ENCODE data around the gene NOL9.

GRCh38 chr1:6519935-6520671 is 34.2 kb downstream of the NOL9 start:
- TF ChIP-seq CTCF (IDR thresholded peaks at IDR 0.05; ENCODE audit: insufficient read depth, low read depth, low read length) (no peak), EZH2 (IDR thresholded peaks at IDR 0.05; ENCODE audit: insufficient read depth, low read length) (no peak)

Data from astrocyte (in vitro differentiated cells and primary cell).